Karpas-422 (cell line): ENCODE results near the gene DSCAML1. TPM values are rescaled to one million over a fixed set of nuclear protein-coding genes. Genes with fewer than 3 reads are reported as not detected.

Experiments
- DNase-seq: peaks from one replicate; pipeline ENCODE4 v3.0.0-alpha.2; 2015
- H2AFZ ChIP-seq: fragments of 200-600 bp; sonication (generic); 2 replicates; pipeline ENCODE4 v1.6.1; 2014; ENCODE audit warnings: antibody characterized with exemption, low read length, mixed read lengths
- H3K27ac ChIP-seq: fragments of 200-600 bp; sonication (generic); 2 replicates; pipeline ENCODE4 v1.5.1; 2014; ENCODE audit warnings: mild to moderate bottlenecking, low read length, moderate library complexity
- H3K27me3 ChIP-seq: fragments of 200-600 bp; sonication (generic); 2 replicates; pipeline ENCODE4 v1.6.1; 2014; ENCODE audit warnings: low read length, mixed read lengths
- H3K36me3 ChIP-seq: fragments of 200-600 bp; sonication (generic); 2 replicates; pipeline ENCODE4 v1.6.1; 2014; ENCODE audit warnings: low read length, mixed read lengths; ENCODE audit not compliant: insufficient read depth
- H3K4me1 ChIP-seq: fragments of 200-600 bp; sonication (generic); 2 replicates; pipeline ENCODE4 v1.6.1; 2014; ENCODE audit warnings: mild to moderate bottlenecking, low read length, mixed read lengths
- H3K4me2 ChIP-seq: fragments of 200-600 bp; sonication (generic); 2 replicates; pipeline ENCODE4 v1.6.1; 2014; ENCODE audit warnings: low read length, low read depth, mild to moderate bottlenecking; ENCODE audit not compliant: poor library complexity, severe bottlenecking
- H3K4me3 ChIP-seq: fragments of 200-600 bp; sonication (generic); 2 replicates; pipeline ENCODE4 v1.5.1; 2014; ENCODE audit warnings: mild to moderate bottlenecking, antibody characterized with exemption, low read length, mixed read lengths
- H3K79me2 ChIP-seq: fragments of 200-600 bp; sonication (generic); 2 replicates; pipeline ENCODE4 v1.6.1; 2014; ENCODE audit warnings: mild to moderate bottlenecking, low read length, mixed read lengths
- H3K9ac ChIP-seq: fragments of 200-600 bp; sonication (generic); 2 replicates; pipeline ENCODE4 v1.6.0; 2014; ENCODE audit warnings: low read length
- H3K9me2 ChIP-seq: fragments of 200-600 bp; sonication (generic), shearing (Covaris generic); replicated peaks from 2 replicates; pipeline ENCODE4 v1.6.0; 2014; ENCODE audit warnings: mild to moderate bottlenecking, low read length, moderate library complexity; ENCODE audit not compliant: insufficient read depth
- H3K9me3 ChIP-seq: fragments of 300-700, 200-600 bp; sonication (generic); 2 replicates; pipeline ENCODE4 v1.6.1; 2014; ENCODE audit warnings: low read length, mixed read lengths
- H4K20me1 ChIP-seq: fragments of 200-600 bp; sonication (generic); 2 replicates; pipeline ENCODE4 v1.6.1; 2014; ENCODE audit warnings: mild to moderate bottlenecking, antibody characterized with exemption, low read length, low read depth; ENCODE audit not compliant: insufficient read depth
- total RNA-seq: library from RNA; depleted of rRNA; stranded (reverse); fragments of >200 nt; shearing (Covaris generic); gene quantifications from 2 replicates; pipeline ENCODE4 v1.2.3, GENCODE V29; 2014; ENCODE audit warnings: low replicate concordance

DSCAML1 gene
- total RNA-seq, 1 experiment from 2014 or later: not detected

- Histone ChIP-seq H3K4me1 (no peaks in the 10 kb centered on the region), H3K79me2 (no peaks in the 10 kb centered on the region), H3K4me3 (no peak overlapping the region), H3K9me2 (no peaks in the 10 kb centered on the region), H3K9me3 (no peaks in the 10 kb centered on the region), H3K36me3 (no peaks in the 10 kb centered on the region), H2AFZ (no peak overlapping the region), H3K27ac (no peak overlapping the region), H3K27me3 (no peaks in the 10 kb centered on the region), H4K20me1 (no peaks in the 10 kb centered on the region), H3K4me2 (no peak overlapping the region), H3K9ac (no peak overlapping the region)
- no peak for DNase-seq
Measured at GRCh38 chr11:117495357-117495756, 301.7 kb downstream of the DSCAML1 start.

GRCh38 chr11:117492578-117493251 is 304.3 kb downstream of the DSCAML1 start:
- Histone ChIP-seq H3K4me3 (no peak overlapping the region), H2AFZ (no peak overlapping the region), H3K27ac (no peak overlapping the region), H3K9me2 (no peaks in the 10 kb centered on the region), H4K20me1 (no peaks in the 10 kb centered on the region), H3K9me3 (no peaks in the 10 kb centered on the region), H3K4me1 (no peaks in the 10 kb centered on the region), H3K4me2 (no peak overlapping the region), H3K9ac (no peak overlapping the region), H3K36me3 (no peaks in the 10 kb centered on the region), H3K27me3 (no peaks in the 10 kb centered on the region), H3K79me2 (no peaks in the 10 kb centered on the region)
- no peak for DNase-seq

- Histone ChIP-seq H4K20me1 (no peaks in the 10 kb centered on the region), H3K36me3 (no peaks in the 10 kb centered on the region), H3K79me2 (no peaks in the 10 kb centered on the region), H3K4me1 (no peaks in the 10 kb centered on the region), H3K9me2 (no peaks in the 10 kb centered on the region), H3K9ac (no peak overlapping the region), H3K27ac (no peak overlapping the region), H2AFZ (no peak overlapping the region), H3K27me3 (no peaks in the 10 kb centered on the region), H3K9me3 (no peaks in the 10 kb centered on the region), H3K4me2 (no peak overlapping the region), H3K4me3 (no peak overlapping the region)
- no peak for DNase-seq
Measured at GRCh38 chr11:117490911-117491310, 306.1 kb downstream of the DSCAML1 start.

- Histone ChIP-seq H3K4me2 (no peak overlapping the region), H3K36me3 (no peaks in the 10 kb centered on the region), H4K20me1 (no peaks in the 10 kb centered on the region), H2AFZ (no peak overlapping the region), H3K9me3 (no peaks in the 10 kb centered on the region), H3K9ac (no peak overlapping the region), H3K27me3 (no peaks in the 10 kb centered on the region), H3K9me2 (no peaks in the 10 kb centered on the region), H3K27ac (no peak overlapping the region), H3K4me3 (no peak overlapping the region), H3K4me1 (no peaks in the 10 kb centered on the region), H3K79me2 (no peaks in the 10 kb centered on the region)
- no peak for DNase-seq
Measured at GRCh38 chr11:117489999-117490679, 306.9 kb downstream of the DSCAML1 start.

- Histone ChIP-seq H4K20me1 (no peaks in the 10 kb centered on the region), H3K9me2 (no peaks in the 10 kb centered on the region)
Measured at GRCh38 chr11:117488996-117489952, 307.7 kb downstream of the DSCAML1 start.

GRCh38 chr11:117486059-117486458 is 311.0 kb downstream of the DSCAML1 start:
- Histone ChIP-seq H2AFZ (no peak overlapping the region), H4K20me1 (no peaks in the 10 kb centered on the region), H3K27me3 (no peaks in the 10 kb centered on the region), H3K9me2 (no peaks in the 10 kb centered on the region), H3K9ac (no peak overlapping the region), H3K4me2 (no peak overlapping the region), H3K4me1 (no peaks in the 10 kb centered on the region), H3K79me2 (no peaks in the 10 kb centered on the region), H3K9me3 (no peaks in the 10 kb centered on the region), H3K36me3 (no peaks in the 10 kb centered on the region), H3K4me3 (no peak overlapping the region), H3K27ac (no peak overlapping the region)
- DNase-seq: no peak

More at GRCh38 chr11:117488996-117489952, 307.7 kb downstream of the DSCAML1 start:
- no peak for DNase-seq
- H3K79me2 ChIP-seq: no peaks in the 10 kb centered on the region
- H3K27ac ChIP-seq: no peak overlapping the region
- no peaks in the 10 kb centered on the region for H3K36me3 ChIP-seq
- no peaks in the 10 kb centered on the region for H3K4me1 ChIP-seq
- H3K4me3 ChIP-seq: no peak overlapping the region
- no peak overlapping the region for H2AFZ ChIP-seq
- H3K4me2 ChIP-seq: no peak overlapping the region
- H3K9ac ChIP-seq: no peak overlapping the region
- no peaks in the 10 kb centered on the region for H3K27me3 ChIP-seq
- no peaks in the 10 kb centered on the region for H3K9me3 ChIP-seq

GRCh38 chr11:117484156-117484555 is 312.9 kb downstream of the DSCAML1 start:
- H3K4me2 ChIP-seq: no peak overlapping the region
- H3K4me3 ChIP-seq: no peak overlapping the region
- no peaks in the 10 kb centered on the region for H4K20me1 ChIP-seq
- no peak overlapping the region for H2AFZ ChIP-seq
- H3K27ac ChIP-seq: no peak overlapping the region
- H3K36me3 ChIP-seq: no peaks in the 10 kb centered on the region
- no peaks in the 10 kb centered on the region for H3K27me3 ChIP-seq
- H3K4me1 ChIP-seq: no peaks in the 10 kb centered on the region
- H3K9me3 ChIP-seq: no peaks in the 10 kb centered on the region
- no peaks in the 10 kb centered on the region for H3K79me2 ChIP-seq
- H3K9ac ChIP-seq: no peak overlapping the region
- no peaks in the 10 kb centered on the region for H3K9me2 ChIP-seq
- no peak for DNase-seq

- Histone ChIP-seq H3K4me2 (no peak overlapping the region), H3K27me3 (no peaks in the 10 kb centered on the region), H3K9ac (no peak overlapping the region), H3K9me3 (no peaks in the 10 kb centered on the region), H2AFZ (no peak overlapping the region), H3K4me3 (no peak overlapping the region), H3K4me1 (no peaks in the 10 kb centered on the region), H3K79me2 (no peaks in the 10 kb centered on the region), H3K9me2 (no peaks in the 10 kb centered on the region), H3K27ac (no peak overlapping the region), H3K36me3 (no peaks in the 10 kb centered on the region), H4K20me1 (no peaks in the 10 kb centered on the region)
- no peak for DNase-seq
Measured at GRCh38 chr11:117483372-117483771, 313.6 kb downstream of the DSCAML1 start.
